H1 (cell line): ENCODE results near the gene ZNF69. TPM values are rescaled to one million over a fixed set of nuclear protein-coding genes. Genes with fewer than 3 reads are reported as not detected.
"Not testable (repeated sequence)": the region's sequence is repeated elsewhere in the genome, so short reads cannot be mapped to it uniquely, and the experiment has no call there.

Source experiments
- CTCF ChIA-PET: fragments of 300-600 bp; sonication (Branson Sonifier 250); formaldehyde crosslinking; loops from one replicate; lab custom pipeline; 2021; ENCODE audit not compliant: partially characterized antibody; lab: Charles Lee
- POLR2A ChIA-PET: fragments of 300-600 bp; sonication (Branson Sonifier 250); formaldehyde crosslinking; loops from one replicate; lab custom pipeline; 2021; ENCODE audit warnings: inconsistent platforms; ENCODE audit not compliant: partially characterized antibody; lab: Charles Lee
- DNase-seq, 2 experiments: peaks; one replicate each; pipeline versions ENCODE4 v3.0.0 to v3.0.0-alpha.2; 2010 to 2022; ENCODE audit warnings: low spot score in 2 of 2, low read depth in 1 of 2, mixed read lengths in 1 of 2
- FAIRE-seq: peaks from 2 replicates; lab custom pipeline; 2011; peaks lifted over from hg19 to GRCh38; lab: Jason Lieb, UNC
- H2AFZ ChIP-seq: 2 replicates; pipeline ENCODE4 v1.8.1; 2012; ENCODE audit warnings: low read length, inconsistent platforms
- H2AK5ac ChIP-seq: 2 replicates; pipeline ENCODE4 v1.6.1; 2013; ENCODE audit warnings: low read depth, low read length
- H2BK120ac ChIP-seq: replicated peaks from 2 replicates; pipeline ENCODE3; 2013; ENCODE audit warnings: low read depth, low read length, inconsistent platforms
- H2BK12ac ChIP-seq: 2 replicates; pipeline ENCODE4 v1.6.1; 2013; ENCODE audit warnings: low read depth, low read length
- H2BK15ac ChIP-seq: 2 replicates; pipeline ENCODE4 v1.6.1; 2013; ENCODE audit warnings: low read length
- H2BK20ac ChIP-seq: 2 replicates; pipeline ENCODE4 v1.6.1; 2013; ENCODE audit warnings: low read length
- H2BK5ac ChIP-seq: 2 replicates; pipeline ENCODE4 v1.6.1; 2013; ENCODE audit warnings: low read depth, low read length
- H3K14ac ChIP-seq: 2 replicates; pipeline ENCODE4 v1.6.1; 2013; ENCODE audit warnings: inconsistent platforms; ENCODE audit not compliant: insufficient read length
- H3K18ac ChIP-seq: 2 replicates; pipeline ENCODE4 v1.6.1; 2013; ENCODE audit warnings: low read length; ENCODE audit errors: extremely low read depth
- H3K23ac ChIP-seq: 2 replicates; pipeline ENCODE4 v1.6.1; 2013; ENCODE audit warnings: inconsistent platforms; ENCODE audit not compliant: insufficient read length
- H3K23me2 ChIP-seq: 2 replicates; pipeline ENCODE4 v1.6.1; 2013; ENCODE audit warnings: low read depth, low read length
- H3K27ac ChIP-seq: 2 replicates; pipeline ENCODE4 v1.6.1; 2011; ENCODE audit warnings: low read depth, low read length, inconsistent platforms
- H3K27me3 ChIP-seq, 4 experiments: replicated peaks in 1 of 4; 1 replicate in 1 of 4; 2 replicates in 3 of 4; pipeline versions ENCODE4 v1.6.1 to v1.8.1; 2011 to 2013; ENCODE audit warnings: low read length in 3 of 4, mild to moderate bottlenecking in 3 of 4, inconsistent platforms in 2 of 4, mixed read lengths in 2 of 4, moderate library complexity in 1 of 4; ENCODE audit not compliant: control insufficient read depth in 3 of 4, insufficient read depth in 3 of 4; ENCODE audit errors: extremely low read depth in 1 of 4
- H3K36me3 ChIP-seq, 4 experiments: 2 replicates each; pipeline versions ENCODE4 v1.6.1 to v1.8.1; 2011 to 2013; ENCODE audit warnings: mild to moderate bottlenecking in 4 of 4, low read length in 3 of 4, moderate library complexity in 2 of 4, control low read depth in 1 of 4, inconsistent platforms in 1 of 4; ENCODE audit not compliant: insufficient read depth in 4 of 4, control insufficient read depth in 2 of 4
- H3K4ac ChIP-seq: replicated peaks from 2 replicates; pipeline ENCODE3; 2013; ENCODE audit warnings: low read length, low read depth, mixed read lengths, inconsistent platforms; ENCODE audit not compliant: insufficient read length
- H3K4me1 ChIP-seq, 4 experiments: replicated peaks in 1 of 4; 1 replicate in 1 of 4; 2 replicates in 3 of 4; pipeline versions ENCODE4 v1.6.1 to v1.8.1; 2011 to 2013; ENCODE audit warnings: low read length in 3 of 4, inconsistent platforms in 2 of 4, mixed read lengths in 1 of 4; ENCODE audit not compliant: insufficient read depth in 4 of 4, control insufficient read depth in 3 of 4
- H3K4me2 ChIP-seq, 2 experiments: 2 replicates each; pipeline versions ENCODE4 v1.6.1 to v1.8.1; 2011 to 2013; ENCODE audit warnings: low read depth in 2 of 2, low read length in 2 of 2, control low read depth in 1 of 2, inconsistent platforms in 1 of 2, mild to moderate bottlenecking in 1 of 2; ENCODE audit not compliant: insufficient read depth in 1 of 2
- H3K4me3 ChIP-seq, 4 experiments: fragments of 200-600, 300-600 bp in 1 of 4; sonication (generic), shearing (Covaris generic), sonication (Bioruptor Twin) in 1 of 4; 2 replicates each; pipeline versions ENCODE4 v1.5.1 to v1.8.1; 2011 to 2016; ENCODE audit warnings: low read length in 4 of 4, low read depth in 3 of 4, control low read depth in 2 of 4, inconsistent platforms in 2 of 4, mild to moderate bottlenecking in 2 of 4, mixed read lengths in 1 of 4, moderate library complexity in 1 of 4; ENCODE audit not compliant: insufficient read depth in 2 of 4; ENCODE audit errors: extremely low read depth in 1 of 4
- H3K56ac ChIP-seq: replicated peaks from 2 replicates; pipeline ENCODE3; 2013; ENCODE audit warnings: low read depth, mild to moderate bottlenecking, mixed read lengths, low read length, inconsistent platforms; ENCODE audit not compliant: insufficient read length
- H3K79me1 ChIP-seq: 2 replicates; pipeline ENCODE4 v1.6.1; 2013; ENCODE audit warnings: low read depth, low read length, control low read depth
- H3K79me2 ChIP-seq, 2 experiments: 2 replicates each; pipeline versions ENCODE4 v1.6.1 to v1.8.1; 2012 to 2013; ENCODE audit warnings: low read length in 2 of 2, mild to moderate bottlenecking in 2 of 2, inconsistent platforms in 1 of 2; ENCODE audit not compliant: insufficient read depth in 2 of 2, control insufficient read depth in 1 of 2
- H3K9ac ChIP-seq, 4 experiments: replicated peaks in 1 of 4; 1 replicate in 1 of 4; 2 replicates in 3 of 4; pipeline versions ENCODE4 v1.6.1 to v1.8.1; 2011 to 2013; ENCODE audit warnings: low read depth in 3 of 4, low read length in 3 of 4, control low read depth in 2 of 4, mild to moderate bottlenecking in 2 of 4, moderate library complexity in 2 of 4, inconsistent platforms in 1 of 4; ENCODE audit errors: extremely low read depth in 1 of 4
- H3K9me3 ChIP-seq, 2 experiments: 2 replicates each; pipeline versions ENCODE4 v1.6.1 to v1.8.1; 2012 to 2013; ENCODE audit warnings: mild to moderate bottlenecking in 2 of 2, moderate library complexity in 2 of 2, control low read depth in 1 of 2, inconsistent platforms in 1 of 2, low read depth in 1 of 2, low read length in 1 of 2, mixed read lengths in 1 of 2; ENCODE audit not compliant: insufficient read depth in 2 of 2
- H4K20me1 ChIP-seq, 2 experiments: replicated peaks in 1 of 2; 2 replicates each; pipeline versions ENCODE3 to v1.8.1; 2011 to 2013; ENCODE audit warnings: inconsistent platforms in 2 of 2, low read length in 2 of 2, mild to moderate bottlenecking in 1 of 2; ENCODE audit not compliant: insufficient read depth in 2 of 2, control insufficient read depth in 1 of 2
- H4K5ac ChIP-seq: 2 replicates; pipeline ENCODE4 v1.6.1; 2013; ENCODE audit warnings: low read length, low read depth, mixed read lengths, inconsistent platforms; ENCODE audit not compliant: insufficient read length
- H4K8ac ChIP-seq: 2 replicates; pipeline ENCODE4 v1.8.0; 2013; ENCODE audit warnings: mild to moderate bottlenecking, moderate library complexity, low read length, inconsistent platforms; ENCODE audit not compliant: insufficient read depth; ENCODE audit errors: extremely low read depth
- H4K91ac ChIP-seq: replicated peaks from 2 replicates; pipeline ENCODE3; 2013; ENCODE audit warnings: low read length, mixed read lengths, inconsistent platforms; ENCODE audit not compliant: insufficient read length
- WGBS, 2 experiments: shearing (Covaris generic) in 1 of 2; methylation state at CpG; one replicate each; pipeline versions ENCODE4 v1.1.6 to v1.1.7; 2013 to 2015; ENCODE audit warnings: low lambda C conversion rate in 2 of 2, mixed read lengths in 2 of 2, inconsistent platforms in 1 of 2, low coverage in 1 of 2, missing lambda C conversion rate in 1 of 2; ENCODE audit not compliant: insufficient replicate concordance in 2 of 2, insufficient coverage in 1 of 2, insufficient read length in 1 of 2; ENCODE audit errors: extremely low coverage in 1 of 2, missing lambda C conversion rate in 1 of 2; 5-methylcytosine and 5-hydroxymethylcytosine counted together
- polyA plus RNA-seq, 7 experiments: library from polyadenylated mRNA; depleted of rRNA in 3 of 7; stranded (reverse) in 5 of 7; unstranded in 2 of 7; fragments of >200 nt in 5 of 7; fragments of 200-250 nt in 2 of 7; gene quantifications; 1 replicate in 5 of 7; 2 replicates in 1 of 7; 4 replicates in 1 of 7; pipeline versions ENCODE4 v1.2.1 to v1.2.3, GENCODE V29; 2011 to 2013; ENCODE audit warnings: missing spikeins in 2 of 7, mixed read lengths in 2 of 7
- total RNA-seq: library from RNA; stranded (reverse); fragmentation: NEBNext Ultra II Directional; extraction: Animal tissue kit (Norgen Biotek cat#: 25700); gene quantifications from 2 replicates; pipeline ENCODE4 v1.2.1, GENCODE V29; 2021

The ZNF69 gene
- total and polyA plus RNA-seq, 2 of the 8 experiments (the other 6 are each of a cell fraction or from before 2014, with no cell fraction given): 5.6 to 22.8 TPM

DNA sequence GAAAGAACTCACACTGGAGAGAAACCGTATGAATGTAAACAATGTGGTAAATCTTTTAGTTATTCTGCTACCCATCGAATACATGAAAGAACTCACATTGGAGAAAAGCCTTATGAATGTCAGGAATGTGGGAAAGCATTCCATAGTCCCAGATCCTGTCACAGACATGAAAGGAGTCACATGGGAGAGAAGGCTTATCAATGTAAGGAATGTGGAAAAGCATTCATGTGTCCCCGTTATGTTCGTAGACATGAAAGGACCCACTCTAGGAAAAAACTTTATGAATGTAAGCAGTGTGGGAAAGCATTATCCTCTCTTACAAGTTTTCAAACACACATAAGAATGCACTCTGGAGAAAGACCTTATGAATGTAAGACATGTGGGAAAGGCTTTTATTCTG lies 19.8 kb upstream of the ZNF69 start:
- H4K8ac ChIP-seq, H2BK12ac ChIP-seq, H3K79me1 ChIP-seq, H3K27ac ChIP-seq, H3K14ac ChIP-seq, H3K4ac ChIP-seq, H4K91ac ChIP-seq, DNase-seq, H3K4me3 ChIP-seq, H4K5ac ChIP-seq, H3K23ac ChIP-seq, POLR2A ChIA-PET, H3K23me2 ChIP-seq, H3K79me2 ChIP-seq, H2AK5ac ChIP-seq, H3K27me3 ChIP-seq, H2BK5ac ChIP-seq, H2BK120ac ChIP-seq, H2BK20ac ChIP-seq, H3K4me1 ChIP-seq, FAIRE-seq, H3K4me2 ChIP-seq, H3K9ac ChIP-seq, H4K20me1 ChIP-seq, H3K56ac ChIP-seq, H2BK15ac ChIP-seq, H3K18ac ChIP-seq, H3K36me3 ChIP-seq, CTCF ChIA-PET, H2AFZ ChIP-seq: not testable (repeated sequence)
- peaks cover 58 to 69% of the 10 kb centered on the region in 2 experiments for H3K9me3 ChIP-seq
- WGBS, 2 experiments: 94% methylated on average over 4 of the region's 4 CpGs; no CpG with 5 or more reads in 1 of the 2 experiments
